Osteocyte (in vitro differentiated cells): ENCODE measurements around the gene ARF1. TPM values are rescaled to one million over a fixed set of nuclear protein-coding genes. Genes with fewer than 3 reads are reported as not detected.

Experiments
- DNase-seq: peaks from one replicate; pipeline ENCODE4 v3.0.0; 2021; ENCODE audit warnings: mixed read lengths; ENCODE audit not compliant: unreplicated experiment; ENCODE audit errors: extremely low spot score
- H3K27ac Mint-ChIP-seq: one replicate; pipeline ENCODE4 v1.8.0; 2021; ENCODE audit warnings: mild to moderate bottlenecking, mixed read lengths; ENCODE audit not compliant: unreplicated experiment
- H3K27me3 Mint-ChIP-seq: one replicate; pipeline ENCODE4 v1.8.0; 2021; ENCODE audit warnings: mixed read lengths; ENCODE audit not compliant: unreplicated experiment
- H3K36me3 Mint-ChIP-seq: one replicate; pipeline ENCODE4 v1.8.0; 2021; ENCODE audit warnings: mixed read lengths; ENCODE audit not compliant: unreplicated experiment
- H3K4me1 Mint-ChIP-seq: one replicate; pipeline ENCODE4 v1.8.0; 2021; ENCODE audit warnings: mixed read lengths; ENCODE audit not compliant: unreplicated experiment
- H3K4me3 Mint-ChIP-seq: one replicate; pipeline ENCODE4 v1.8.0; 2021; ENCODE audit warnings: mild to moderate bottlenecking, moderate library complexity, mixed read lengths; ENCODE audit not compliant: unreplicated experiment
- H3K9me3 Mint-ChIP-seq: one replicate; pipeline ENCODE4 v1.8.0; 2021; ENCODE audit warnings: mixed read lengths; ENCODE audit not compliant: unreplicated experiment
- total RNA-seq: library from RNA; stranded (reverse); gene quantifications from 2 replicates; pipeline ENCODE4 v1.2.1, GENCODE V29; 2021
- TF ChIP-seq, protein P1 (sequence below): fragments of 200-600 bp; sonication (generic); IDR thresholded peaks from 2 replicates; pipeline ENCODE4 v1.5.0; 2021; ENCODE audit warnings: antibody characterized with exemption, mild to moderate bottlenecking, moderate library complexity

Gene ARF1
- total RNA-seq, 1 donor from 2014 or later: 305 TPM

DNA sequence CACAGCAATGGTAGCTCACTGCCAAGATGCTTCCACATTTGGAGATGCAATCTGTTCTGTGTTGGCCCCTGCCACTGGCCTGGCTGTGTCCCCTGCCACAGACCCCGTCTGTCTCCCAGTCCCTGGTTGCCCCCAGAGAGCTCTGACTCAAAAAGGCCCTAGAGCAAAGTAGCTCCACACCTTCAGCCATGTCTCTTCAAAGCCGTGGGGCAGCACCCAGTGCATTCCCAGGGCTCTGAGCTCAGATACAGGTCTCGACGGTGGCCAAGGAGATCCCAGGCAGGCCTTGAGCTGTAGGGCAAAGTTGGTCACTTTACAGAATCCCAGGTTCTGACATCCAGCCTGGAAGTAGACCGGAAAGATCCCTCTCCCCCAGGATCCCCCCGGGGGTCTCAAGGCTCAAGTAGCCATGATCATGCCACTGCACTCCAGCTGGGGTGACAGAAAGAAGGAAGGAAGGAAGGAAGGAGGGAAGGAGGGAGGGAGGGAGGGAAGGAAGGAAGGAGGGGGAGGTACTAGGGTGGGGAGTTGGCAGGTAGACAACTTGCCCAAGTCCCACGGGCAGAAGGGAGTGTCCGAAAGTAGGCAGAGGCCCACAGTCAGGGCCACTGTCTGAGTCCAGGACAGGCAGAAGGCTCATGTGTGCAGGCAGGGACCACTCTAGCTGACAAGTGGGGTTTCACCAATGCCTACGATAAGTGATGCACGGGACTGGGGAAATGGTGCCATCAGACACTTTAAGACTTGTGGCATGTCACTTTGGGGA lies 4.8 kb upstream of the ARF1 start:
- TF ChIP-seq, protein P1, sequence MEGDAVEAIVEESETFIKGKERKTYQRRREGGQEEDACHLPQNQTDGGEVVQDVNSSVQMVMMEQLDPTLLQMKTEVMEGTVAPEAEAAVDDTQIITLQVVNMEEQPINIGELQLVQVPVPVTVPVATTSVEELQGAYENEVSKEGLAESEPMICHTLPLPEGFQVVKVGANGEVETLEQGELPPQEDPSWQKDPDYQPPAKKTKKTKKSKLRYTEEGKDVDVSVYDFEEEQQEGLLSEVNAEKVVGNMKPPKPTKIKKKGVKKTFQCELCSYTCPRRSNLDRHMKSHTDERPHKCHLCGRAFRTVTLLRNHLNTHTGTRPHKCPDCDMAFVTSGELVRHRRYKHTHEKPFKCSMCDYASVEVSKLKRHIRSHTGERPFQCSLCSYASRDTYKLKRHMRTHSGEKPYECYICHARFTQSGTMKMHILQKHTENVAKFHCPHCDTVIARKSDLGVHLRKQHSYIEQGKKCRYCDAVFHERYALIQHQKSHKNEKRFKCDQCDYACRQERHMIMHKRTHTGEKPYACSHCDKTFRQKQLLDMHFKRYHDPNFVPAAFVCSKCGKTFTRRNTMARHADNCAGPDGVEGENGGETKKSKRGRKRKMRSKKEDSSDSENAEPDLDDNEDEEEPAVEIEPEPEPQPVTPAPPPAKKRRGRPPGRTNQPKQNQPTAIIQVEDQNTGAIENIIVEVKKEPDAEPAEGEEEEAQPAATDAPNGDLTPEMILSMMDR: no peak
- Mint-ChIP-seq H3K27ac (no peak overlapping the region), H3K4me1 (peaks cover 6% of the 10 kb centered on the region), H3K4me3 (no peak overlapping the region), H3K27me3 (no peaks in the 10 kb centered on the region), H3K9me3 (no peaks in the 10 kb centered on the region), H3K36me3 (no peaks in the 10 kb centered on the region)
- no peak for DNase-seq

DNA sequence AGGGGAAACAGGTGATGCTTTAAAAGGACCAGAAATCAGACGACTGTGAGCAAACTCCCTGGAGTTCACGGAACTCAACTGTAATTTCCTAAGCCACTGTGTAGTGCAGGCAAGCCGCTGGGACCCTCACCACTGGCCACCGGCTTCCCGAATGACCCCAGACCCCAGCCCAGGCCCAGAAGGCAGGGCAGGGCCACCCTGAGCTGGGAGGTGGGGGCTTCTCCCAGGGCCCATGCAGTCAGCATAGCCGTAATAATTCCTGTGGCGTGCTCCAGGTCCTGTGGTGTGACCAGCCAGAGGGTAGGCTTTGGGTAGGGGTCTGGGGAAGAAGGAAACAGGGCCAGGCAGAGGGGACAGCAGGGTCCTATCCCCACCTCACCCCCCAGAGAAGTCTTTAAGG lies 3.5 kb upstream of the ARF1 start:
- no peaks in the 10 kb centered on the region for H3K27me3 Mint-ChIP-seq
- H3K9me3 Mint-ChIP-seq: no peaks in the 10 kb centered on the region
- no peaks in the 10 kb centered on the region for H3K36me3 Mint-ChIP-seq
- no peak overlapping the region for H3K4me3 Mint-ChIP-seq
- peaks cover 8% of the 10 kb centered on the region for H3K4me1 Mint-ChIP-seq
- TF ChIP-seq, protein P1: no peak
- DNase-seq: no peak
- H3K27ac Mint-ChIP-seq: no peak overlapping the region

DNA sequence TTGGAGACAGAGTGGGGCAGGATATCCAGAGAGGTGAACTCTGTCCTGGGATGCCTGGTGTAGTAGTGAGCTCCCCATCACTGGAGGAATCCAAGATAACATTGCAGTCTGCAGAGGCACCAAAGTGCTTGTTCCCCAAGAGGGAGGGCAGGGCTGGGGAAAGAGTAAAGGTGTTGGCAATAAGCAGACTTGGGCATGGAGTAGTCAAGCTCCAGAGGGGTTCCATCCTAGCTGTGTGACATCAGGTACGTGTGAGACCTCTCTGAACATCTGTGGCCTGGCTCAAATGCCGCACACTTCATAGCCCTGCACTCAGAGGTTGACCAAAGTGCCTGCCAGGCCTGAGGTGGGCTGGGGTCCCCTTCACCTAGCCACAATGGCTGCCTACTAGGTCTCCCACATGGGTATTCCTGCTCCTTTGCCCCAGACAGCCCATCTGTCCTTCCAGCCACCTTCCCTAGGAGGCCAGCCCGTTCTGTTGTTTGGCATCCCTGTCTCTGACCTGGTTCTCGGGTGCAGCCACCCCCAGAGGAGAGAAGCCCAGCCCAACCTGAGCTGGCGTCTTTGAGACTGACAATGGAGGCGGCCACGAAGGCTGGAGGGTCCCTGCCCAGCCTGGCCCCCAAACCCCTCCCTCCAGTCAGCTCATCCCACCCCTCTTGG lies 2.8 kb upstream of the ARF1 start:
- Mint-ChIP-seq H3K4me1 (peaks cover 16% of the 10 kb centered on the region), H3K36me3 (no peaks in the 10 kb centered on the region), H3K9me3 (no peaks in the 10 kb centered on the region), H3K4me3 (no peak overlapping the region), H3K27me3 (no peaks in the 10 kb centered on the region), H3K27ac (no peak overlapping the region)
- TF ChIP-seq, protein P1: no peak
- DNase-seq: no peak

DNA sequence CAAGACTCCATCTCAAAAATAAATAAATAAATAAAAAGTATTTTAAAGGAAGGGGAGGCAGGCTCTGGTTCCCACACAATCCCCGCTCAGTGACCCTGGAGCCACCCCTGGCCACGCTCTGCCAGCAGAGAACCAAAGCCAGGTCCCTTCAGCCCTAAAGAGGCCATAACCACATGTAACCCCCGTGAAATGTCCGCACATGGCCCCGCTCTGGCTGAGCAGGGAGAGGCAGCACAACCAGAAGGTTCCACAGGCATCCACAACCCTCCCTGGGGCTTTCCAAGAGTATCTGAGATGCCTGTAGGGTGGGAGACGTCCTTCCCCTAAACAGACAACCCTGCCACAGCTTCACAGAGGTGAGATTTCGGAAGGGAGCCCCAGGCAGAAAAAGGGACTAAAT lies 1.4 kb upstream of the ARF1 start:
- no peak for DNase-seq
- H3K27ac Mint-ChIP-seq: no peak overlapping the region
- peak overlapping the region; percentile 74 for H3K4me3 Mint-ChIP-seq
- peaks cover 29% of the 10 kb centered on the region for H3K4me1 Mint-ChIP-seq
- no peaks in the 10 kb centered on the region for H3K27me3 Mint-ChIP-seq
- TF ChIP-seq, protein P1: no peak
- H3K36me3 Mint-ChIP-seq: no peaks in the 10 kb centered on the region
- H3K9me3 Mint-ChIP-seq: no peaks in the 10 kb centered on the region

DNA sequence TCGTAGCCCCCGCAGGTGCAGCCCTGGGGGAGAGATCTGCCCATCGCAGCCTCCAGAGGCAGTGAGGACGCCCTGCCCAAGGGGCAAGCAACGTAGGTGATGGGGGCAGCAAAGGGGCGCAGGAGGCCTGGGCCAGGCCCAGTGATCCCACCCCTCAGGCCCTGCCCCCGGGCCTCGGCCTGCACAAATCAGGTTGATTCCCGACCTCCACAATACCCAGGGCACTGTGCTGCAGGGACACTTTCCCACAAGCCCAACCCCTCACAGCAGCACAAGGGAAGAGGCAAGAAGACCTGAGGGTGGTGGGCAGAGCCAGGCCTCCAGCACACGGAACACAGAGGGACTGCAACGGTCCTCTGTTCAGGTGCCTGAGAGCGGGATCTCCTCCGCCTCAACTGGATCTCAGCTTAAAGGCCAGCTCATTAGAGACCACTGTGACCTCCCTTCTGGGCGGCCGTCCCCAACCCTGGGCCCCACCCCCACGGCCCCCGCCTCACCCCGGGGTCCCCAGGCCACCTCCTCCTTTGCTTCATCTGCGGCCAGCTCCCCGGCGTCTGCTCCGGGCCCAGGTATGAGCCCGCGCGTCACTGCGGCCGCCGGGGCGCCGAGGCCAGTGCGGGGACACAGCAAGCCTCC lies 812 bp upstream of the ARF1 start:
- TF ChIP-seq, protein P1: no peak
- H3K27ac Mint-ChIP-seq: no peak overlapping the region
- H3K9me3 Mint-ChIP-seq: no peaks in the 10 kb centered on the region
- no peaks in the 10 kb centered on the region for H3K27me3 Mint-ChIP-seq
- no peak for DNase-seq
- H3K4me3 Mint-ChIP-seq: peak overlapping the region; percentile 74
- H3K36me3 Mint-ChIP-seq: no peaks in the 10 kb centered on the region
- H3K4me1 Mint-ChIP-seq: peaks cover 33% of the 10 kb centered on the region
